Activated CD4-positive, CD25-positive, alpha-beta regulatory T cell treated with anti-CD3 and anti-CD28 coated beads, Interleukin-2, amount 50 U/mL, for 16 hours (primary cell): Measurements from ENCODE around the gene LRRC36.

ENCODE experiments used
- DNase-seq: peaks from one replicate; pipeline ENCODE4 v3.0.0-alpha.2; 2020; ENCODE audit warnings: low read depth, low spot score

LRRC36 gene

GRCh38 chr16:67390816-67391423, 64.3 kb downstream of the LRRC36 start:
- DNase-seq: no peak

GRCh38 chr16:67391424-67392300, 65.0 kb downstream of the LRRC36 start:
- DNase-seq: no peak

GRCh38 chr16:67392301-67393059, 65.9 kb downstream of the LRRC36 start:
- no peak for DNase-seq

GRCh38 chr16:67393111-67393787, 66.6 kb downstream of the LRRC36 start, which contains the start of gene TPPP3:
Gene TPPP3, minus strand, starts transcription at chr16:67393498. Its CDS starts 2,387 bp downstream, at chr16:67391111.
- DNase-seq: no peak

- DNase-seq: no peak
Measured at GRCh38 chr16:67393788-67394154, 67.2 kb downstream of the LRRC36 start.

GRCh38 chr16:67394155-67395104, 67.8 kb downstream of the LRRC36 start:
- no peak for DNase-seq

GRCh38 chr16:67395105-67395457, 68.5 kb downstream of the LRRC36 start:
- DNase-seq: no peak

- no peak for DNase-seq
Measured at GRCh38 chr16:67395458-67396158, 69.0 kb downstream of the LRRC36 start.

GRCh38 chr16:67396159-67397035, 69.8 kb downstream of the LRRC36 start:
- no peak for DNase-seq

GRCh38 chr16:67397036-67397801, 70.6 kb downstream of the LRRC36 start:
- DNase-seq: no peak

- no peak for DNase-seq
Measured at GRCh38 chr16:67397812-67398545, 71.4 kb downstream of the LRRC36 start.

- DNase-seq: no peak
Measured at GRCh38 chr16:67398546-67399217, 72.1 kb downstream of the LRRC36 start.

GRCh38 chr16:67399218-67399733, 72.7 kb downstream of the LRRC36 start:
- DNase-seq: no peak

- DNase-seq: no peak
Measured at GRCh38 chr16:67399749-67400704, 73.4 kb downstream of the LRRC36 start.

- DNase-seq: no peak
Measured at GRCh38 chr16:67400901-67401300, 74.3 kb downstream of the LRRC36 start.
